H1 (cell line): Measurements from ENCODE around the gene MEF2A. TPM values are rescaled to one million over a fixed set of nuclear protein-coding genes. Genes with fewer than 3 reads are reported as not detected.

Experiments used
- CTCF ChIA-PET: fragments of 300-600 bp; sonication (Branson Sonifier 250); formaldehyde crosslinking; loops from one replicate; lab custom pipeline; 2021; ENCODE audit not compliant: partially characterized antibody; lab: Charles Lee
- POLR2A ChIA-PET: fragments of 300-600 bp; sonication (Branson Sonifier 250); formaldehyde crosslinking; loops from one replicate; lab custom pipeline; 2021; ENCODE audit warnings: inconsistent platforms; ENCODE audit not compliant: partially characterized antibody; lab: Charles Lee
- DNase-seq, 2 experiments: peaks; one replicate each; pipeline versions ENCODE4 v3.0.0 to v3.0.0-alpha.2; 2010 to 2022; ENCODE audit warnings: low spot score in 2 of 2, low read depth in 1 of 2, mixed read lengths in 1 of 2
- FAIRE-seq: peaks from 2 replicates; lab custom pipeline; 2011; peaks lifted over from hg19 to GRCh38; lab: Jason Lieb, UNC
- H2AFZ ChIP-seq: 2 replicates; pipeline ENCODE4 v1.8.1; 2012; ENCODE audit warnings: low read length, inconsistent platforms
- H2AK5ac ChIP-seq: 2 replicates; pipeline ENCODE4 v1.6.1; 2013; ENCODE audit warnings: low read depth, low read length
- H2BK120ac ChIP-seq: replicated peaks from 2 replicates; pipeline ENCODE3; 2013; ENCODE audit warnings: low read depth, low read length, inconsistent platforms
- H2BK12ac ChIP-seq: 2 replicates; pipeline ENCODE4 v1.6.1; 2013; ENCODE audit warnings: low read depth, low read length
- H2BK15ac ChIP-seq: 2 replicates; pipeline ENCODE4 v1.6.1; 2013; ENCODE audit warnings: low read length
- H2BK20ac ChIP-seq: 2 replicates; pipeline ENCODE4 v1.6.1; 2013; ENCODE audit warnings: low read length
- H2BK5ac ChIP-seq: 2 replicates; pipeline ENCODE4 v1.6.1; 2013; ENCODE audit warnings: low read depth, low read length
- H3K14ac ChIP-seq: 2 replicates; pipeline ENCODE4 v1.6.1; 2013; ENCODE audit warnings: inconsistent platforms; ENCODE audit not compliant: insufficient read length
- H3K18ac ChIP-seq: 2 replicates; pipeline ENCODE4 v1.6.1; 2013; ENCODE audit warnings: low read length; ENCODE audit errors: extremely low read depth
- H3K23ac ChIP-seq: 2 replicates; pipeline ENCODE4 v1.6.1; 2013; ENCODE audit warnings: inconsistent platforms; ENCODE audit not compliant: insufficient read length
- H3K23me2 ChIP-seq: 2 replicates; pipeline ENCODE4 v1.6.1; 2013; ENCODE audit warnings: low read depth, low read length
- H3K27ac ChIP-seq: 2 replicates; pipeline ENCODE4 v1.6.1; 2011; ENCODE audit warnings: low read depth, low read length, inconsistent platforms
- H3K27me3 ChIP-seq, 4 experiments: replicated peaks in 1 of 4; 1 replicate in 1 of 4; 2 replicates in 3 of 4; pipeline versions ENCODE4 v1.6.1 to v1.8.1; 2011 to 2013; ENCODE audit warnings: low read length in 3 of 4, mild to moderate bottlenecking in 3 of 4, inconsistent platforms in 2 of 4, mixed read lengths in 2 of 4, moderate library complexity in 1 of 4; ENCODE audit not compliant: control insufficient read depth in 3 of 4, insufficient read depth in 3 of 4; ENCODE audit errors: extremely low read depth in 1 of 4
- H3K36me3 ChIP-seq, 4 experiments: 2 replicates each; pipeline versions ENCODE4 v1.6.1 to v1.8.1; 2011 to 2013; ENCODE audit warnings: mild to moderate bottlenecking in 4 of 4, low read length in 3 of 4, moderate library complexity in 2 of 4, control low read depth in 1 of 4, inconsistent platforms in 1 of 4; ENCODE audit not compliant: insufficient read depth in 4 of 4, control insufficient read depth in 2 of 4
- H3K4ac ChIP-seq: replicated peaks from 2 replicates; pipeline ENCODE3; 2013; ENCODE audit warnings: low read length, low read depth, mixed read lengths, inconsistent platforms; ENCODE audit not compliant: insufficient read length
- H3K4me1 ChIP-seq, 4 experiments: replicated peaks in 1 of 4; 1 replicate in 1 of 4; 2 replicates in 3 of 4; pipeline versions ENCODE4 v1.6.1 to v1.8.1; 2011 to 2013; ENCODE audit warnings: low read length in 3 of 4, inconsistent platforms in 2 of 4, mixed read lengths in 1 of 4; ENCODE audit not compliant: insufficient read depth in 4 of 4, control insufficient read depth in 3 of 4
- H3K4me2 ChIP-seq, 2 experiments: 2 replicates each; pipeline versions ENCODE4 v1.6.1 to v1.8.1; 2011 to 2013; ENCODE audit warnings: low read depth in 2 of 2, low read length in 2 of 2, control low read depth in 1 of 2, inconsistent platforms in 1 of 2, mild to moderate bottlenecking in 1 of 2; ENCODE audit not compliant: insufficient read depth in 1 of 2
- H3K4me3 ChIP-seq, 4 experiments: fragments of 200-600, 300-600 bp in 1 of 4; sonication (generic), shearing (Covaris generic), sonication (Bioruptor Twin) in 1 of 4; 2 replicates each; pipeline versions ENCODE4 v1.5.1 to v1.8.1; 2011 to 2016; ENCODE audit warnings: low read length in 4 of 4, low read depth in 3 of 4, control low read depth in 2 of 4, inconsistent platforms in 2 of 4, mild to moderate bottlenecking in 2 of 4, mixed read lengths in 1 of 4, moderate library complexity in 1 of 4; ENCODE audit not compliant: insufficient read depth in 2 of 4; ENCODE audit errors: extremely low read depth in 1 of 4
- H3K56ac ChIP-seq: replicated peaks from 2 replicates; pipeline ENCODE3; 2013; ENCODE audit warnings: low read depth, mild to moderate bottlenecking, mixed read lengths, low read length, inconsistent platforms; ENCODE audit not compliant: insufficient read length
- H3K79me1 ChIP-seq: 2 replicates; pipeline ENCODE4 v1.6.1; 2013; ENCODE audit warnings: low read depth, low read length, control low read depth
- H3K79me2 ChIP-seq, 2 experiments: 2 replicates each; pipeline versions ENCODE4 v1.6.1 to v1.8.1; 2012 to 2013; ENCODE audit warnings: low read length in 2 of 2, mild to moderate bottlenecking in 2 of 2, inconsistent platforms in 1 of 2; ENCODE audit not compliant: insufficient read depth in 2 of 2, control insufficient read depth in 1 of 2
- H3K9ac ChIP-seq, 4 experiments: replicated peaks in 1 of 4; 1 replicate in 1 of 4; 2 replicates in 3 of 4; pipeline versions ENCODE4 v1.6.1 to v1.8.1; 2011 to 2013; ENCODE audit warnings: low read depth in 3 of 4, low read length in 3 of 4, control low read depth in 2 of 4, mild to moderate bottlenecking in 2 of 4, moderate library complexity in 2 of 4, inconsistent platforms in 1 of 4; ENCODE audit errors: extremely low read depth in 1 of 4
- H3K9me3 ChIP-seq, 2 experiments: 2 replicates each; pipeline versions ENCODE4 v1.6.1 to v1.8.1; 2012 to 2013; ENCODE audit warnings: mild to moderate bottlenecking in 2 of 2, moderate library complexity in 2 of 2, control low read depth in 1 of 2, inconsistent platforms in 1 of 2, low read depth in 1 of 2, low read length in 1 of 2, mixed read lengths in 1 of 2; ENCODE audit not compliant: insufficient read depth in 2 of 2
- H4K20me1 ChIP-seq, 2 experiments: replicated peaks in 1 of 2; 2 replicates each; pipeline versions ENCODE3 to v1.8.1; 2011 to 2013; ENCODE audit warnings: inconsistent platforms in 2 of 2, low read length in 2 of 2, mild to moderate bottlenecking in 1 of 2; ENCODE audit not compliant: insufficient read depth in 2 of 2, control insufficient read depth in 1 of 2
- H4K5ac ChIP-seq: 2 replicates; pipeline ENCODE4 v1.6.1; 2013; ENCODE audit warnings: low read length, low read depth, mixed read lengths, inconsistent platforms; ENCODE audit not compliant: insufficient read length
- H4K8ac ChIP-seq: 2 replicates; pipeline ENCODE4 v1.8.0; 2013; ENCODE audit warnings: mild to moderate bottlenecking, moderate library complexity, low read length, inconsistent platforms; ENCODE audit not compliant: insufficient read depth; ENCODE audit errors: extremely low read depth
- H4K91ac ChIP-seq: replicated peaks from 2 replicates; pipeline ENCODE3; 2013; ENCODE audit warnings: low read length, mixed read lengths, inconsistent platforms; ENCODE audit not compliant: insufficient read length
- ASH2L ChIP-seq: fragments of 200-600, 300-600 bp; sonication (generic); IDR thresholded peaks from one replicate; pipeline ENCODE4 v1.7.1; 2017; ENCODE audit warnings: low read length
- CHD1 ChIP-seq: IDR thresholded peaks from 2 replicates; pipeline ENCODE4 v1.6.1; 2012; ENCODE audit warnings: low read depth, low read length, improper control_type of control experiment
- GTF2F1 ChIP-seq: IDR thresholded peaks from 2 replicates; pipeline ENCODE4 v1.6.1; 2012; ENCODE audit warnings: low read depth, low read length, improper control_type of control experiment, borderline replicate concordance
- HDAC6 ChIP-seq: IDR thresholded peaks from one replicate; pipeline ENCODE4 v1.7.1; 2012; ENCODE audit warnings: low read depth, mild to moderate bottlenecking, inconsistent platforms, low read length, moderate library complexity
- KDM1A ChIP-seq: fragments of 200-600, 300-600 bp; sonication (generic); IDR thresholded peaks from 2 replicates; pipeline ENCODE4 v1.7.1; 2016; ENCODE audit warnings: mild to moderate bottlenecking, low read length, borderline replicate concordance
- NRF1 ChIP-seq: IDR thresholded peaks from 2 replicates; pipeline ENCODE4 v1.6.1; 2011; ENCODE audit warnings: mild to moderate bottlenecking, low read depth, low read length, improper control_type of control experiment
- POLR2AphosphoS5 ChIP-seq: IDR thresholded peaks from 2 replicates; pipeline ENCODE4 v1.6.1; 2011; ENCODE audit warnings: low read depth, low read length
- SIRT6 ChIP-seq: IDR thresholded peaks from one replicate; pipeline ENCODE4 v1.7.1; 2012; ENCODE audit warnings: low read length, inconsistent platforms
- SUZ12 ChIP-seq: fragments of 200-600 bp; sonication (generic); IDR thresholded peaks from 2 replicates; pipeline ENCODE4 v1.6.1; 2012; ENCODE audit warnings: mild to moderate bottlenecking, inconsistent platforms, low read length, moderate library complexity, mixed read lengths
- TBP ChIP-seq: IDR thresholded peaks from 2 replicates; pipeline ENCODE4 v1.6.1; 2011; ENCODE audit warnings: low read depth, low read length, improper control_type of control experiment
- ZNF274 ChIP-seq: IDR thresholded peaks from 2 replicates; pipeline ENCODE4 v1.7.0; 2012; ENCODE audit warnings: low read length, borderline replicate concordance; ENCODE audit errors: extremely low read depth
- WGBS, 2 experiments: shearing (Covaris generic) in 1 of 2; methylation state at CpG; one replicate each; pipeline versions ENCODE4 v1.1.6 to v1.1.7; 2013 to 2015; ENCODE audit warnings: low lambda C conversion rate in 2 of 2, mixed read lengths in 2 of 2, inconsistent platforms in 1 of 2, low coverage in 1 of 2, missing lambda C conversion rate in 1 of 2; ENCODE audit not compliant: insufficient replicate concordance in 2 of 2, insufficient coverage in 1 of 2, insufficient read length in 1 of 2; ENCODE audit errors: extremely low coverage in 1 of 2, missing lambda C conversion rate in 1 of 2; 5-methylcytosine and 5-hydroxymethylcytosine counted together
- polyA plus RNA-seq, 7 experiments: library from polyadenylated mRNA; depleted of rRNA in 3 of 7; stranded (reverse) in 5 of 7; unstranded in 2 of 7; fragments of >200 nt in 5 of 7; fragments of 200-250 nt in 2 of 7; gene quantifications; 1 replicate in 5 of 7; 2 replicates in 1 of 7; 4 replicates in 1 of 7; pipeline versions ENCODE4 v1.2.1 to v1.2.3, GENCODE V29; 2011 to 2013; ENCODE audit warnings: missing spikeins in 2 of 7, mixed read lengths in 2 of 7
- total RNA-seq: library from RNA; stranded (reverse); fragmentation: NEBNext Ultra II Directional; extraction: Animal tissue kit (Norgen Biotek cat#: 25700); gene quantifications from 2 replicates; pipeline ENCODE4 v1.2.1, GENCODE V29; 2021
- TF ChIP-seq, protein P1 (sequence below): IDR thresholded peaks from 2 replicates; pipeline ENCODE4 v1.6.1; 2011; ENCODE audit warnings: low read depth, mild to moderate bottlenecking, low read length; ENCODE audit not compliant: insufficient read depth
- TF ChIP-seq, protein P2 (sequence below): IDR thresholded peaks from 2 replicates; pipeline ENCODE4 v1.6.1; 2012; ENCODE audit warnings: low read length, inconsistent platforms

The MEF2A gene
- total and polyA plus RNA-seq, 2 of the 8 experiments (the other 6 are each of a cell fraction or from before 2014, with no cell fraction given), result 15.6 to 22.5 TPM

DNA sequence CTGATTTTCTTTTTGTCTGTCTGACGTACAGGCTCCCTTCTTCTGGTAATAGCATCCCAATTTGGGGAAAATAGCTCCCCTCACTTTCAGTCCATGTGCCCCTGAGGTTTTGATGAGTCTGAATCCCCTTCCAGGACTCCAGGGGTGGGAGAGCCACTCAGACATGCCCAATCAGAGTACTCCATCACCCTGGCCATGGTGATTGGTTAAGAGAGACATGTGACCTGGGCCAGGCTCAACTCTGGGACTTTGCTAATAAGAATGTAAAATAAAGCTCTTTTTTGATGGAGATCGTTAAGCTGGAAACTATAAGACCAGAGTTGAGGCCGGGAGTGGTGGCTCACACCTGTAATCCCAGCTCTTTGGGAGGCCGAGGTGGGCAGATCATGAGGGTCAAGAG lies 9.2 kb upstream of the MEF2A start:
- no peak for FAIRE-seq
- TF ChIP-seq, protein P1, sequence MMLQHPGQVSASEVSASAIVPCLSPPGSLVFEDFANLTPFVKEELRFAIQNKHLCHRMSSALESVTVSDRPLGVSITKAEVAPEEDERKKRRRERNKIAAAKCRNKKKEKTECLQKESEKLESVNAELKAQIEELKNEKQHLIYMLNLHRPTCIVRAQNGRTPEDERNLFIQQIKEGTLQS, result no peak
- no peak for TF ChIP-seq NRF1
- no peak for TF ChIP-seq GTF2F1
- no peak for TF ChIP-seq TBP
- TF ChIP-seq POLR2AphosphoS5, result no peak
- TF ChIP-seq KDM1A, result no peak
- TF ChIP-seq SUZ12, result no peak
- no peak for TF ChIP-seq ZNF274
- TF ChIP-seq SIRT6, result no peak
- TF ChIP-seq CHD1, result no peak
- TF ChIP-seq HDAC6, result no peak
- no peak for TF ChIP-seq ASH2L
- TF ChIP-seq, protein P2, sequence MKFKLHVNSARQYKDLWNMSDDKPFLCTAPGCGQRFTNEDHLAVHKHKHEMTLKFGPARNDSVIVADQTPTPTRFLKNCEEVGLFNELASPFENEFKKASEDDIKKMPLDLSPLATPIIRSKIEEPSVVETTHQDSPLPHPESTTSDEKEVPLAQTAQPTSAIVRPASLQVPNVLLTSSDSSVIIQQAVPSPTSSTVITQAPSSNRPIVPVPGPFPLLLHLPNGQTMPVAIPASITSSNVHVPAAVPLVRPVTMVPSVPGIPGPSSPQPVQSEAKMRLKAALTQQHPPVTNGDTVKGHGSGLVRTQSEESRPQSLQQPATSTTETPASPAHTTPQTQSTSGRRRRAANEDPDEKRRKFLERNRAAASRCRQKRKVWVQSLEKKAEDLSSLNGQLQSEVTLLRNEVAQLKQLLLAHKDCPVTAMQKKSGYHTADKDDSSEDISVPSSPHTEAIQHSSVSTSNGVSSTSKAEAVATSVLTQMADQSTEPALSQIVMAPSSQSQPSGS, result no peak

More for the DNA sequence above, 9.2 kb upstream of the MEF2A start:
- DNase-seq, result no peak
- no peak overlapping the region for H3K4ac ChIP-seq
- H3K23ac ChIP-seq, result no peak overlapping the region
- H3K79me1 ChIP-seq, result no peaks in the 10 kb centered on the region
- WGBS, 2 experiments, result 85% methylated on average over 4 of the region's 4 CpGs; no CpG with 5 or more reads in 1 of the 2 experiments
- no peaks in the 10 kb centered on the region for H3K23me2 ChIP-seq
- no peak overlapping the region for H4K5ac ChIP-seq
- H2AK5ac ChIP-seq, result no peak overlapping the region
- H4K91ac ChIP-seq, result no peak overlapping the region
- H4K20me1 ChIP-seq, result no peaks in the 10 kb centered on the region
- H3K79me2 ChIP-seq, result no peaks in the 10 kb centered on the region
- no peak overlapping the region for H3K14ac ChIP-seq
- H2BK15ac ChIP-seq, result no peak overlapping the region
- H2BK120ac ChIP-seq, result no peak overlapping the region
- no peak overlapping the region for H2BK5ac ChIP-seq
- H3K36me3 ChIP-seq, result no peaks in the 10 kb centered on the region
- no peaks in the 10 kb centered on the region for H3K4me1 ChIP-seq
- no peak overlapping the region for H3K18ac ChIP-seq
- no peak overlapping the region for H3K9ac ChIP-seq
- H3K27me3 ChIP-seq, result no peaks in the 10 kb centered on the region
- no peak overlapping the region for H3K27ac ChIP-seq
- H3K56ac ChIP-seq, result no peak overlapping the region
- POLR2A ChIA-PET, result interaction anchor here (1.1 kb wide), 1 partner anchor 8 kb away, joined by 3 read pairs; no protein-coding TSS in a partner anchor
- no peaks in the 10 kb centered on the region for H3K9me3 ChIP-seq
- CTCF ChIA-PET, result interaction anchor here (1.2 kb wide), 1 partner anchor 64 kb away, joined by 4 read pairs; no protein-coding TSS in a partner anchor
- H2BK12ac ChIP-seq, result no peak overlapping the region
- no peak overlapping the region for H3K4me3 ChIP-seq
- H2BK20ac ChIP-seq, result no peak overlapping the region
- no peak overlapping the region for H3K4me2 ChIP-seq
- H4K8ac ChIP-seq, result no peak overlapping the region
- 0 out of 2 replicates have a peak overlapping the region, but pooled peaks have one; percentile 69 for H2AFZ ChIP-seq
